ENCODE data around the gene LTA4H.
"Not testable (repeated sequence)": the region's sequence is repeated elsewhere in the genome, so short reads cannot be mapped to it uniquely, and the experiment has no call there.

The LTA4H gene

GRCh38 chr12:96035283-96036236 lies at the start of gene LTA4H:
TSS of gene LTA4H (minus strand) at chr12:96035587. CDS start at chr12:96035519, 68 bp downstream.
- peak; percentile 95 for DNase-seq (ENCODE audit: low read depth)

GRCh38 chr12:96084624-96085023 lies 49.2 kb upstream of the LTA4H start:
- DNase-seq (ENCODE audit: low read depth): no peak

- no peak for DNase-seq (ENCODE audit: low read depth)
Observed at GRCh38 chr12:96083020-96083719, 47.8 kb upstream of the LTA4H start.

DNA sequence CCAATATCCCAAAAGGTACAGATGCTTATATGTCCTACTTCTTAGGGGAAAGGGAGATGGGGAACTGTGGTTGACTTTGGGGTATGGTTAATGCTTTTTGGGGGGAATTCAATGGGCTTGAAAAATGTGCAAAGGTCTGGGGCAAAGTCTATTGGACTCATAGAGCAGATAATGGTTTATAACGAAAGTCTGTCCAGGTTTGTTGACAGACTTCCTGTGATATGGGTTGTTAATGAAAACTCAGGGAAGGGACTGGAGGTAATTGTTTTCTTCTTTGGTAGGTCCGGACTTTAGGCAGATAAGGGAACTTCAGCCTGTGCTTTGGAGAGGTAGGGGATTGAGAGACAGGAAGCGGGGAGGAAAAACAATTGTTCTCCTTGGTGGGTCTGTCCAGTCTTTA lies 46.2 kb upstream of the LTA4H start:
- DNase-seq (ENCODE audit: low read depth): no peak

GRCh38 chr12:96078231-96079135 lies 43.1 kb upstream of the LTA4H start:
- no peak for DNase-seq (ENCODE audit: low read depth)

- DNase-seq (ENCODE audit: low read depth): no peak
Observed at GRCh38 chr12:96077081-96077480, 41.7 kb upstream of the LTA4H start.

DNA sequence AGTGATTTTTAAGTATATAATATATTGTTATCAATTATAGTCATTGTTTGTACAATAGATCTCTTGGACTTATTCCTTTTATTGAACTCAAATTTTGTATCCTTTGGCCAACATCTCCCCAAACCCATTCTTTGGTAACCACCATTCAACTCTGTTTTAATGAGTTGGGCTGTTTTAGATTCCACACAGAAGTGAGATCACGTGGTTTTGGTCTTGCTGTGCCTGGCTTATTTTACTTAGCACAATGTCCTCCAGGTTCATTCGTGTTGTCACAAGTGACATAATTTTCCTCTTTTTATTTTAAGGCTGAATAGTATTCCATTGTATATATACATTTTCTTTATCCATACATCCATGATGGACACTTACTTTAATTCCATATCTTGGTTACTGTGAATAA lies 40.2 kb upstream of the LTA4H start:
- DNase-seq (ENCODE audit: low read depth): no peak

DNA sequence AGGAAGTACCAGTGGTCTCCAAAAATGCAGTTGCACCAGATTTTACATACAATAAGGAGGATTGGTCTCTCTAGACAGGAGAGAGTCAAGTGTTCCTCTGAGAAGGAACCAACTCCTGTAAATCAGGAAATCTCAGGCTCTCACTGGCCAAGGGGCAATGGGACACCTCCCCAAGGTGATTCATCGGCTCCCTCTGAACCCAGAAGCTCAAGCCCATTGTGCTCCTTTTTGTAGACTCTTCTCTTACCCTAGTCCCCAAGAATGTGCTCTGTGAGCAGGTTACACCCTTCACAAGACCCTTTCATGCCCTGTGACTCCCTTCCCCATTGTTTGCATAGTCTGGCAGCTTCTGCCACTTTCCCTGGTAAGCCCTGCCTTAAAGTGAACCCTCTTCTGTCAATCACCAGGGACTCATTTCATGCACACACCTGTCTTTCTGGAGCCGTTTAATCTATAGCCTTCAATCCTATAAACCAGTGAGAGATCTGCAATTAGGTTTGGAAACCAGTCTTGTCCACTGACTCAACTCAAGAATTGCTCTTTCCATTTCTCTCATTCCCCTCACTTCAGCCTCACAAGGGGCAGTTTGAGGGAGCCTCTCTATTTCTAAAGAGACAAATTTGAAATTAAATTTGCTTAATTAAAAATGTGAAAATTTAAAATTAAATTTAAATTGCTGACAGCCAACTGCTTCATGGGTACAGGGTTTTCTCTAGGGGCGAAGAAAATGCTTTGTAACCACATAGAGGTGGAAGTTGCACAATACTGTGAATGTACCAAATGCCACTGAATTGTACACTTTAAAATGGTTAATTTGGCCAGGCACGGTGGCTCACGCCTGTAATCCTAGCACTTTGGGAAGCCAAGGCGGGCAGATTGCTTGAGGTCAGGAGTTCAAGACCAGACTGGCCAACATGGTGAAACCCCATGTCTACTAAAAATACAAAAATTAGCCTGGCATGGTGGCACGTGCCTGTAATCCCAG lies 38.3 kb upstream of the LTA4H start:
- DNase-seq (ENCODE audit: low read depth): no peak

DNA sequence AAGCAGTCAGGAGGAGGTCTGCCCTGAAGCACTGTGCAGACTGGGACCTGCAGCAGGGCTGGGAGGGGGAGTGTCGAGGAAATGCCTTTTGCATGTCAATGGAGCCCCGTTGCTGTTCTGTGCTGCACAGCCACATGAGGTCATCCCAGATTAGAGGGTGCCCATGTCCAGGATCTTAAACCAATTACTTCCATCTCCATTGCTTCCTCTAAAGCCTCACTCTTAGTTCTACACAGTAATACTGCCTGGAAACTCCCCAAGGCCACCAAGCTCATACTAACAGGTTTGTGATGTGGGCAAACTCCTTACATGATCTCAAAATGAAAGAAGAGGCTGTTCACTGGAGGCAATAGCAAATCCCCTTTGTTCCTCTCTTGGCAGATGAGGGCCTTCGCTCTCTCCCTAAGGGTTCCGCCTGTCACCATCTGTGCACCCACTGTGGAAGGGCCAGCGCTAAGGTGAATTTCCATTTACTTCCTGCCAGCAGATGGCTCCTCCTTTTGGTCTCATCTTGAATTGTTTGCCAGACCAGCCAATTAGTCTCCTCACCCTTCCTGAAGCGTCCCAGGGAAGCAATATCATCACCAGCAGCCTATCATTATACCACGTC lies 35.4 kb upstream of the LTA4H start:
- no peak for DNase-seq (ENCODE audit: low read depth)

DNA sequence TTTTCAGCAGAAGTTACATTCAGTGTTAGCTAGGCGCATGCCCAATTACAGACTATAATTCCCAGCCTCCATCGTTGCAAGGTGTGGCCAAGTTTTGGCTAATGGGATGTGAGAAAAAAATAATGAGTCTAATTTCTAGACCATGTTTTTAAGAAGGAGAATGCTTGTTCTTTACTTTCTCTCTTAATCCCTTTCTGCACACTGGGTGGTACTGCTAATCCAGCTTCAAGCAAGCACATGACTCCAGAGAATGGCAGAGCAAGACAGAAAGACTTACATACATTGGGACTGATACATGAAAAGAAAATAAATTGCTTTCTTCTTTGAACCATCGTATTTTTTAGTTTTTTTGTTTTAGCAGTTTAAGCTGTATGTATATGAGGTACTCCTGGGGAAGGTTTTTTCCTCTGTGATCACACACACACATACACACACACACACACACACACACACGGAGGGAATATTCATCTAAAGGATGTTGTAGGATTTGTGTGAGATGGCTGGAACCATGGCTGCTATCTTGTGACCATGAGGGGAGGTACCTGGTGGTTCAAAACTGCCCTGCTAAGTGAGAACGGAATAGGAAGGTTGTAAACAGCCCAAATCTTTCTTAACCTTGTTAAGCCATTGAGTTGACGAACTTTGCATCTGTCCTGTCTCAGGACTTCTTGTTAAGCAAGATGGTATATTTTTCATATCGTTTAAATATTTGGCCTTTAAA lies 34.3 kb upstream of the LTA4H start:
- DNase-seq (ENCODE audit: low read depth): no peak

DNA sequence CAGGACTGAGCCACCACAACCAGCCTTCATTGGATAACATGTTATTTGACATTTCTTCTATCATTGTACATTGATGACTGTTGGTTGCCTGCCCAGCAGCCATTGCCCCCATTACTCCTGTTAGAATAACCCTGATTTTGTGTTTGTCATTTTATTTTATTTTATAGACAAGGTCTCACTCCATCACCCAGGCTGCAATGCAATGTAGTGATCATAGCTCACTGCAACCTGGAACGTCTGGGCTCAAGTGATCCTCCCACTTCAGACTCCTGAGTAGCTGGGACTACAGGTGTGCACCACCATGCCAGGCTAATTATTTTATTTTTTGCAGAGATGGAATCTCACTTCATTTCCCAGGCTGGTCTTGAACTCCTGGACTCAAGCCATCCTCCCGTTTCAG lies 33.2 kb upstream of the LTA4H start:
- no peak for DNase-seq (ENCODE audit: low read depth)

- DNase-seq (ENCODE audit: low read depth): no peak
Observed at GRCh38 chr12:96068111-96068510, 32.7 kb upstream of the LTA4H start.

DNA sequence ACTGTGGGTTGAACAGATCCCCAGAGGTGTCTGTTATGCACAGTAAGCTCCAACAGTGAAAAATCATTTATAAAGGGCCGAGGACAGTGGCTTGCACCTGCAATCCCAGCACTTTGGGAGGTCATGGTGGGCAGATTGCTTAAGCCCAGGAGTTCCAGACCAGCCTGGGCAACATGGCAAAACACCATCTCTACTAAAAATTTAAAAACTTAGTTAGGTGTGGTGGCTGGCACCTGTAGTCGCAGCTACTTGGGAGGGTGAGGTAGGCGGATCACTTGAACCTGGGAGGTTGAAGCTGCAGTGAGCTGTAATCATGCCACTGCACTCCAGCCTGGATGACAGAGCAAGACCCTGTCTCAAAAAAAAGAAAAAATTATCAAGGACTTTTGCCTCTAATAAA lies 30.4 kb upstream of the LTA4H start:
- not testable (repeated sequence) for DNase-seq (ENCODE audit: low read depth)

- no peak for DNase-seq (ENCODE audit: low read depth)
Observed at GRCh38 chr12:96064966-96065365, 29.6 kb upstream of the LTA4H start.

- no peak for DNase-seq (ENCODE audit: low read depth)
Observed at GRCh38 chr12:96064271-96064670, 28.9 kb upstream of the LTA4H start.

- DNase-seq (ENCODE audit: low read depth): no peak
Observed at GRCh38 chr12:96063046-96063445, 27.7 kb upstream of the LTA4H start.

GRCh38 chr12:96061864-96062453 lies 26.6 kb upstream of the LTA4H start:
- peak; percentile 72 for DNase-seq (ENCODE audit: low read depth)

- DNase-seq (ENCODE audit: low read depth): no peak
Observed at GRCh38 chr12:96061323-96061722, 25.9 kb upstream of the LTA4H start.

GRCh38 chr12:96060041-96060440 lies 24.7 kb upstream of the LTA4H start:
- DNase-seq (ENCODE audit: low read depth): no peak
